Measurements from ENCODE around the gene LRRC32. TPM values are rescaled to one million over a fixed set of nuclear protein-coding genes. Genes with fewer than 3 reads are reported as not detected.

The LRRC32 gene
- total RNA-seq, 2 experiments from 2014 or later: 23.2 to 24.5 TPM

DNA sequence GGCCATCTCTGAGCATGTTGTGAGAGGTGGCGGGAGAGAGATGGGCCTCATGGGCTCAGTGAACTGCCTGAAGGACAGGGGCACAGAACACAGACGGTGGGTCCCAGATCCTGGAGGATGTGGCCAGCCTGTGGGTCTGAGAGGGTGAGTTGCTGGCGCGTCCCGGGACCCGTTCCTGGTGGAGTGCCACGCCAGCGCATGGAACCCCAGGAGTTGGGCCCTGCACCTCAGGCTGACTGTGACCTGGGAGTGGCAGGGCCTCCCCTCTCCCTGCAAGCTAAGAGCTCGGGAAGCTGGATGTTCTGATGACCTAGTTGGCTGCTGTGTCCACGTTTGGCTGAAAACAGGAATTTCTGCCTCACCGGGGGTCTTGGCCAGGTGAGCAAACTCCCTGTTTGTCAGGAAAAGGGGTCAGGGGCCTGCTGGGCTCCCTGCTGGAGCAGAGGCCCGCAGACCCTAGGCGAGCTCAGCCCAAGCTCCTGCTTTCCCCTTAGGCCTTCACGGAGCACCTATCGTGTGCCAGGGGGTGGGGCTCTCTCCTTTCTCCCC, 15.0 kb downstream of the LRRC32 start:
- ChIA-PET CTCF (no interaction called here), POLR2A (no interaction called here)
- no peak for ATAC-seq
- H3K36me3 Mint-ChIP-seq (ENCODE audit: low read depth): no peaks in the 10 kb centered on the region
- H3K27me3 Mint-ChIP-seq: peaks cover 5% of the 10 kb centered on the region
- intact Hi-C loops (cut with micrococcal nuclease): no loop called here
- TF ChIP-seq, protein P1, sequence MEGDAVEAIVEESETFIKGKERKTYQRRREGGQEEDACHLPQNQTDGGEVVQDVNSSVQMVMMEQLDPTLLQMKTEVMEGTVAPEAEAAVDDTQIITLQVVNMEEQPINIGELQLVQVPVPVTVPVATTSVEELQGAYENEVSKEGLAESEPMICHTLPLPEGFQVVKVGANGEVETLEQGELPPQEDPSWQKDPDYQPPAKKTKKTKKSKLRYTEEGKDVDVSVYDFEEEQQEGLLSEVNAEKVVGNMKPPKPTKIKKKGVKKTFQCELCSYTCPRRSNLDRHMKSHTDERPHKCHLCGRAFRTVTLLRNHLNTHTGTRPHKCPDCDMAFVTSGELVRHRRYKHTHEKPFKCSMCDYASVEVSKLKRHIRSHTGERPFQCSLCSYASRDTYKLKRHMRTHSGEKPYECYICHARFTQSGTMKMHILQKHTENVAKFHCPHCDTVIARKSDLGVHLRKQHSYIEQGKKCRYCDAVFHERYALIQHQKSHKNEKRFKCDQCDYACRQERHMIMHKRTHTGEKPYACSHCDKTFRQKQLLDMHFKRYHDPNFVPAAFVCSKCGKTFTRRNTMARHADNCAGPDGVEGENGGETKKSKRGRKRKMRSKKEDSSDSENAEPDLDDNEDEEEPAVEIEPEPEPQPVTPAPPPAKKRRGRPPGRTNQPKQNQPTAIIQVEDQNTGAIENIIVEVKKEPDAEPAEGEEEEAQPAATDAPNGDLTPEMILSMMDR (IDR thresholded peaks at IDR 0.05): no peak
- no peaks in the 10 kb centered on the region for H3K4me1 Mint-ChIP-seq (ENCODE audit: low read depth)
- no peak overlapping the region for H3K4me3 Mint-ChIP-seq
- DNase-seq: no peak
- H3K27ac Mint-ChIP-seq: no peak overlapping the region
- no peaks in the 10 kb centered on the region for H3K9me3 Mint-ChIP-seq

GRCh38 chr11:76654980-76655379, 15.6 kb downstream of the LRRC32 start:
- no peaks in the 10 kb centered on the region for H3K9me3 Mint-ChIP-seq
- H3K4me1 Mint-ChIP-seq (ENCODE audit: low read depth): no peaks in the 10 kb centered on the region
- ATAC-seq (no peak), DNase-seq (no peak)
- no peaks in the 10 kb centered on the region for H3K36me3 Mint-ChIP-seq (ENCODE audit: low read depth)
- TF ChIP-seq, protein P1 (IDR thresholded peaks at IDR 0.05): no peak
- ChIA-PET CTCF (interaction anchor here (0.8 kb wide), 1 partner anchor 10 kb away, joined by 3 read pairs; no protein-coding TSS in a partner anchor), POLR2A (no interaction called here)
- H3K27ac Mint-ChIP-seq: no peak overlapping the region
- intact Hi-C loops (cut with micrococcal nuclease): no loop called here
- no peak overlapping the region for H3K4me3 Mint-ChIP-seq
- H3K27me3 Mint-ChIP-seq: peaks cover 8% of the 10 kb centered on the region

- POLR2A ChIA-PET: no interaction called here
Observed at GRCh38 chr11:76654298-76654851, 16.2 kb downstream of the LRRC32 start.

GRCh38 chr11:76653674-76654284, 16.8 kb downstream of the LRRC32 start:
- intact Hi-C loops (cut with micrococcal nuclease): no loop called here
- no peak for ATAC-seq
- Mint-ChIP-seq H3K27me3 (peaks cover 12% of the 10 kb centered on the region), H3K9me3 (no peaks in the 10 kb centered on the region), H3K27ac (no peak overlapping the region), H3K36me3 (ENCODE audit: low read depth) (no peaks in the 10 kb centered on the region), H3K4me1 (ENCODE audit: low read depth) (no peaks in the 10 kb centered on the region), H3K4me3 (no peak overlapping the region)
- POLR2A ChIA-PET: no interaction called here
- CTCF ChIA-PET: interaction anchor here (0.6 to 1.1 kb wide), 2 partner anchors 11 to 27 kb away, joined by 3 read pairs; no protein-coding TSS in a partner anchor
- no peak for DNase-seq
- TF ChIP-seq, protein P1 (IDR thresholded peaks at IDR 0.05): no peak

More at GRCh38 chr11:76654298-76654851, 16.2 kb downstream of the LRRC32 start:
- no peaks in the 10 kb centered on the region for H3K4me1 Mint-ChIP-seq (ENCODE audit: low read depth)
- ATAC-seq (no peak), DNase-seq (peak; percentile 0)
- H3K27ac Mint-ChIP-seq: no peak overlapping the region
- no peaks in the 10 kb centered on the region for H3K9me3 Mint-ChIP-seq
- TF ChIP-seq, protein P1 (IDR thresholded peaks at IDR 0.05): no peak
- H3K36me3 Mint-ChIP-seq (ENCODE audit: low read depth): no peaks in the 10 kb centered on the region
- H3K27me3 Mint-ChIP-seq: peaks cover 8% of the 10 kb centered on the region
- CTCF ChIA-PET: interaction anchor here (0.8 to 1.1 kb wide), 2 partner anchors 10 to 26 kb away, joined by 3 read pairs; no protein-coding TSS in a partner anchor
- no peak overlapping the region for H3K4me3 Mint-ChIP-seq
- intact Hi-C loops (cut with micrococcal nuclease): no loop called here

Measured in activated CD8-positive, alpha-beta T cell treated with anti-CD3 and anti-CD28 coated beads for 36 hours (primary cell).